Measurements from ENCODE around the gene NR2F1-AS1. TPM values are rescaled to one million over a fixed set of nuclear protein-coding genes. Genes with fewer than 3 reads are reported as not detected.

The NR2F1-AS1 gene
- total RNA-seq, 2 donors from 2014 or later, result 1.4 to 3.3 TPM

GRCh38 chr5:93360436-93361088 lies 220.5 kb downstream of the NR2F1-AS1 start:
- H3K9me3 Mint-ChIP-seq, result no peaks in the 10 kb centered on the region
- no peaks in the 10 kb centered on the region for H3K27me3 Mint-ChIP-seq (ENCODE audit: insufficient read depth)
- no peaks in the 10 kb centered on the region for H3K36me3 Mint-ChIP-seq (ENCODE audit: low read depth)
- Histone ChIP-seq H3K36me3 (ENCODE audit: control insufficient read depth, insufficient read depth, low read length) (no peaks in the 10 kb centered on the region), H3K9ac (ENCODE audit: extremely low read depth, low read length, poor library complexity, severe bottlenecking) (no peak overlapping the region), H3K9me3 (ENCODE audit: control insufficient read depth, low read length) (no peaks in the 10 kb centered on the region), H3K27me3 (ENCODE audit: control insufficient read depth, insufficient read depth, low read length, poor library complexity, severe bottlenecking) (no peaks in the 10 kb centered on the region), H3K4me3 (ENCODE audit: low read length) (no peak overlapping the region), H3K27ac (ENCODE audit: low read depth, low read length) (no peak overlapping the region), H3K4me1 (ENCODE audit: control insufficient read depth, insufficient read depth, low read length) (no peaks in the 10 kb centered on the region)
- 60 to 92% methylated on average over 1 to 5 of the region's 5 CpGs for WGBS, 2 experiments (ENCODE audit: insufficient coverage in 1 of 2, insufficient read length in 1 of 2)
- no peak overlapping the region for H3K27ac Mint-ChIP-seq
- TF ChIP-seq CTCF (conservative IDR thresholded peaks at IDR 0.05), result no peak
- peaks cover 5% of the 10 kb centered on the region for H3K4me1 Mint-ChIP-seq
- DNase-seq, result no peak
- H3K4me3 Mint-ChIP-seq, result no peak overlapping the region

- Mint-ChIP-seq H3K9me3 (no peaks in the 10 kb centered on the region), H3K27ac (no peak overlapping the region), H3K4me1 (peaks cover 5% of the 10 kb centered on the region), H3K27me3 (ENCODE audit: insufficient read depth) (no peaks in the 10 kb centered on the region), H3K36me3 (ENCODE audit: low read depth) (no peaks in the 10 kb centered on the region), H3K4me3 (no peak overlapping the region)
- Histone ChIP-seq H3K27me3 (ENCODE audit: control insufficient read depth, insufficient read depth, low read length, poor library complexity, severe bottlenecking) (no peaks in the 10 kb centered on the region), H3K4me1 (ENCODE audit: control insufficient read depth, insufficient read depth, low read length) (no peaks in the 10 kb centered on the region), H3K9me3 (ENCODE audit: control insufficient read depth, low read length) (no peaks in the 10 kb centered on the region), H3K9ac (ENCODE audit: extremely low read depth, low read length, poor library complexity, severe bottlenecking) (no peak overlapping the region), H3K4me3 (ENCODE audit: low read length) (no peak overlapping the region), H3K36me3 (ENCODE audit: control insufficient read depth, insufficient read depth, low read length) (no peaks in the 10 kb centered on the region), H3K27ac (ENCODE audit: low read depth, low read length) (no peak overlapping the region)
- TF ChIP-seq CTCF (conservative IDR thresholded peaks at IDR 0.05), result no peak
- no peak for DNase-seq
- WGBS, 2 experiments (ENCODE audit: insufficient coverage in 1 of 2, insufficient read length in 1 of 2), result 91% methylated on average over 5 of the region's 5 CpGs; no CpG with 5 or more reads in 1 of the 2 experiments
These were observed 221.1 kb downstream of the NR2F1-AS1 start for GRCh38 chr5:93359960-93360305.

Other genes with a start within 250 kb of the NR2F1-AS1 start
- gene NR2F1, start 2.0 kb upstream of the NR2F1-AS1 start, total RNA-seq, result under 1 TPM in 1 of 2 donors, not detected in 1; 0.22 TPM
- gene POU5F2, start 160.4 kb upstream of the NR2F1-AS1 start, total RNA-seq, result under 1 TPM; 0.40 to 0.84 TPM

Data from endodermal cell (in vitro differentiated cells).